HG03095 (cell line): ENCODE results near the gene NT5DC3.
"Not testable (repeated sequence)": the region's sequence is repeated elsewhere in the genome, so short reads cannot be mapped to it uniquely, and the experiment has no call there.

Experiments used
- ATAC-seq: cut with Tn5 transposase; IDR thresholded peaks from one replicate; pipeline ENCODE4 v1.9.1; 2021; ENCODE audit warnings: moderate library complexity; ENCODE audit not compliant: unreplicated experiment

Gene NT5DC3

DNA sequence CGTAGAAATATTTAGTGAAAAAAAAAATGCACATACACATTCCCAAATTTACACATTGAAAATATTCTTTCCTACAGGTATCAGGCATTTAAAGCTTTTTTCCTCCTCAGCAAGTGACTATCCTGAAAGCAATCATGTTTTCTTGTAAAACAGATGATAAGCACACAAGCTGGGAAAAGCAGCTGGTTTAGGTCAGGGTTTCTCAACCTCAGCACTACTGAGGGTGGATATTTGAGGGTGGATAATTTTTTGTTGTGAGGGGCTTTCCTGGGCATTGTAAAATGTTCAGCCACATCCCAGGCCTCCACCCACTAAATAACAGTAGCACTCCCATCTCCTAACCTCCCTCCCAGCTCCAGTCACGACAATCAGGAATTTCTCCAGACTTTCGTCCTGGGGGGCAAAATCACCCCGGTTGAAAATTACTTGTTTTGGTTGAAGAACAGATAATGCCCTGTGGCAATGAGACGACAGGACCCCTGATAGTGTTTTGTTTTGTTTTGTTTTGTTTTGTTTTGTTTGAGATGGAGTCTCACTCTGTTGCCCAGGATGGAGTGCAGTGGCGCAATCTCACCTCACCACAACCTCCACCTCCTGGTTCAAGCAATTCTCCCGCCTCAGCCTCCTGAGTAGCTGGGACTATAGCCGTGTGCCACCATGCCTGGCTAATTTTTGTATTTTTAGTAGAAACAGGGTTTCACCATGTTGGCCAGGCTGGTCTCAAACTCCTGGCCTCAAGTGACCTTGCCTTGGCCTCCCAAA, 15.0 kb upstream of the NT5DC3 start:
- ATAC-seq = no peak

DNA sequence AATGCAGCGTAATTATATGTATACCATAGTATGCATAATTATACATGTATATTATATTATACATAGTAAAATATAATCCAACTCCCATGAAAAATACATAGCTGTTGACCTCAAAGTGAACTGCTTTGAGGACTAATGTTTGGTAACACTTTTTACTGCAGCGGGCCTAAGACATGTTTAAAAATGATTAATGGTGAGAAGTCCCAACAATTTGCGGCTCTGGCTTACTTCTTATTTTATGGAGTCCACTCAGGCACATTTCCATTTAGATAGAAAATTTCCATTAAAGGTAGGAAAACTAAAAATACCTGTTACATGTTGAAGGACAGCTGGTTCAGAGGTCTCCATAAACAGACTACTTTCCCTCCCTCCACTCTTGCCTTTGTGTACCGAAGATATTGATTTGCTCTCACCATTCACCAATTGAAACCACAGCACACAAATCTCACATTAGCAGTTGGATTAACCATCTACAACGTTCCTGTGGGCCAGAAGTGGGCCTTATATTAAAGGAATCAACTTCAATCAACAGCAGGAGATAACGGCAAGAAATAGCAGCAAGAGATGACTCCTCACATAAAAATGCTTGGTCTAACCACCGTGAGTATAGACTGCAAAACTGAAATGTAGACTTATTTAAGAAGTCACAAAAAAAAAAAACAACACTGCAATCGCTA, 14.1 kb upstream of the NT5DC3 start:
- ATAC-seq = no peak

DNA sequence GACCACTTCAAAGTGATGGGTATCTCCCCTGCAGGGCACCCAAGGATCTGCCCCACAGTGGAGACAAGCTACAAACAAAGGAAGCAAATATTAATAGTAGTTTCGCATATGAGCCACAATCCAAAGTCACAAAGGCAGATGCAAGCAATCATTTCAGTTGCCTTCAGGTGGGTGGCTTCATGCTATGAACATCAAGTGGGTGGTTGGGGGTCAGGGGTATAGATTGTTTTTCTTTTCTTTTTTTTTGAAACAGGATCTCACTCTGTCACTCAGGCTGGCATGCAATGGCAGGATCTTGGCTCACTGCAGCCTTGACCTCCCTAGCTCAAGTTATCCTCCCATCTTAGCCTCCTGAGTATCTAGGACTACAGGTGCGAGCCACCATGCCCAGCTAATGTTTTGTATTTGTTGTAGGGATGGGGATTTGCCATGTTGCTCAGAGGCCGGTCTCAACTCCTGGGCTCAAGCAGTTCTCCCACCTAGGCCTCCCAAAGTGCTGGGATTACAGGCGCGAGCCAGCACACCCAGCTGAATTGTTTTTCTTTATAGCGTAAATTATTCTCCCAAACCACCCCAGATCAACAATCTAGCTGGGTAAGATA, 13.4 kb upstream of the NT5DC3 start:
- no peak for ATAC-seq

DNA sequence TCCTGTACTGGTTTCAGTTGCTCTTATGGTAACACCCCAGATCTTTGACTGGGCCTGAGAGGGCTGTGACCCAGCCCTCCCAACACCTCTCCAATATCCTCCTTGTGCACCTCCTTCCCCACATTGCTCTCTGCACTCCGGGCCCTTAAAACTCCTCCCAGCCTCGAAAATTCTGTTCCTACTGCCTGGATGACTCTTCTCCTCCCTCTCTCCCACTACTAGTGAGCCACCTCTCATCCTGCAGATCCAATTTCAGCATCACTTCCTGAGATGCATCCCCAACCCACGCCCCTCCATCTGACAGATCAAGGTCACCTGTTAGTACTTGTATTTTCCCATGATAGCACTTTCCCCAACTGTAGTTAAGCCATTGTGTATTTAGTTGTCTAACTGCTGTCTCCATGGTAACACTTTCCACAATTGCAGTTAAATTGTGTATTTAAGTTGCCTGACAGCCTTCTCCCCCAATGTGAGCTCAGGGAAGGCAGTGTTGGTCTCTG, 11.5 kb upstream of the NT5DC3 start:
- ATAC-seq = no peak

DNA sequence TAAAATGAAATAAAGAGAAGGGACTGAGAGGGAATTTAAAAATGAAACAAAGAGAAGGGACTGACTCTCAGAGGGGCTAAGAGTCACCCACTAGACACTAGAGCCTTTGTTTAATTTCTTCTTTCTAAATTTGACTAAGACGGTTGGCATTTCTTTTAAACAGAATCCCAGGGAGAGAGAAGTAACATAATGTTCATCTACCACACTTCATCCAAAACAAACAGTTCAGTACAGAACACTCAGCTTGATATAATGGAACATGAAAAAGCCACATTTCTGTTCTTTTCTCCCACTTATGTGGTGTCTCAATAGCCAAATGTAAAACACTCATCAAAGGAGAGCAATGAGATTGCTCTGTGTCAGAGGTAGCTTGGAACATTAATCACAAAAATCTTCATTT, 10.1 kb upstream of the NT5DC3 start:
- no peak for ATAC-seq

DNA sequence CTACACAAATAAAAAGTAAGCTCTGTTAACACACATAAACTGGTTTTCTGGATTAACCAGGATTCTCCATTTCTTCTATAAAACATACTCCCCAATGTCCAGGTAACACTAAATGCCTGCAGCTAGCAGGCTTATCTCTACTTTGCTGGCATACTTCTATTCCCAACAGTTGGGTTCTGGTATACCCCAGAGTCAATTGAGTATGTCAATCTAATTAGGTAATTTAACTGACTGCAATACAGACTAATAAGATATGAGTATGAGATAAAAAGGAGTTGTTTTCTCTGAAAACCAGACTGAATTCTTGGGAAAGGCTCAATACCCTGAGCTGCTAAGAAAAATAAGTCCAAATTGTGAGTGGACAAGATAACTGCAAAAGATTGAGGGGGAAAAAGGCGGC, 9.4 kb upstream of the NT5DC3 start:
- no peak for ATAC-seq

DNA sequence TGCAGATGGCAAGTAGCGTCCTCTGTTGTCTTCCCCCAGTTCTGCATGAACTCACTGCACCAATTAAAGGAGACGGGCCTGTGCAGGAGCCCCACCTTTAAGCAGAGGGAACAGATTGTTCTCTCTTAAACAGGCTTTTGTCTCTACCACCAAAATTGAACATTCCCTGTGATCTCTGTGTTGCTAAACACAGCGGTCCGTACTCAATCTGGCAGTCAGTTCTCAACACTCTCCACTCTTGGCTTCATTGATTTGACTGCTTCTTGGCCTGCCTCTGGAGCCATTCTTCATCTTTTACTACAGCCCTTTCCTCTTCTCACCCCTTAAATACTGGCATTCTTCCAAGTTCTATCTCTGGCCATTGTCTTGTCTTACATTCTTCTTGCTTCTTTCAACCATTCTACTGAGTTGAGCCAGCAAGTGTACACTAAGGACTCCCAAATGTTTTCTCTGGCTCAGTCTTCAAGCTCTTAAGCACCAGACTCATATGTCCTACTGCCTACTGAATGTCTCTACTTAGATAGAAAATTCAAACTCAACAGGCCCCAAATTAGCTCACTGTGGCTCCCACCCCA, 8.0 kb upstream of the NT5DC3 start:
- ATAC-seq = no peak

DNA sequence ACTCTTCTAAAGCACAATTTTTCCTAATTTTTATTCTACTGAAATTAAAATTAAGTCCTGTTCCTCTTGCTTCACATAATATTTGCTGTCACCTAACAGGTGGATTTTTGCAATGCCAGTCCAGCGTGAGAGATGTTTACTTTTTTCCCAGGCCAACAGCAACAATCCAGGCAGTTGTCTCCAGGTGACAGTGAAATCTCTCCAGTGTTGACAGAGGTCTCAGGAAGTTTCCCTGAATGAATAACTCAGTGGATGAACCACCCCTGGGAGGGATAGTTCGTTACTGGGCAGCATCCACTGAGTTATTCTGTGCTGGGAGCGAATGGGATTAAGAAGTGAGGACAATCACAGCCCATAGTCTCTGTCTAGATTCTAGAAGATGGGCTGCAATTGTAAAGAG, 7.1 kb upstream of the NT5DC3 start:
- ATAC-seq = no peak

DNA sequence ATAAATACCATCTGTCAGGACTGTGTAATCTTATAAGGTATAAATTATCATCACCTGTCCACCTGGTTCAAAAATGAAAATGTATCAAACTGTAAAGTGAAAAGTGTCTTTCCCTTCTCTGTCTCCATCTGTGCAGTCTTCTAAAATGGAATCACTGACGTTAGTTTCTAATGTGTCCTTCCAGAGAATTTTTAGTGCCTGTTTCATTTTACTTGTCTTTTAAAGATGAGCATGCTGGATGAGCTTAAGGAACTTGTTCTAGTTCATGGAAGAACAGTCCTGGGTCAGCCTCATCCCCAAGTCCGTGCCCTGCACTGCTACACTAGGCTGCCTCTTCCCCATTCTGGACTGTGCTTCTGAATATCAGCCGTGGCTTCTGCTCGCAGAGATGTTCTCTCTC, 5.4 kb upstream of the NT5DC3 start:
- ATAC-seq = no peak

DNA sequence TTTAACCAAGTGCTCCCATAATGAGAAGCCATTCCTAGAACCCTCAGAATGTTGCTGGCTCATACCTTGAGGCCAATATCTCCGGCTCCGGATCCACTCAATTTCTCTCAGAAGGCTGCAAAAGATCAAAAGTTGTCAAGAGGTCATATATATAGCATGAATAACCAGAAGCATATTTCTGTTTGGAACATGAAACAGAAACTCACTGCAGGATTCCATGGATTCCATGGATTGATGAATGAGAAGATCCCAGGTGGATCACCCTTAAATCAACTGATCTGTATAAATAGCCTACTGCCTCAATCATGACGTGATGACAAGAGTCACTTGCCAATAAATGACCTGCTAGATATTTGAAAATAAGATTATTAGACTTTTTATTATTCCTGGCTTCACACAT, 3.3 kb upstream of the NT5DC3 start:
- no peak for ATAC-seq

DNA sequence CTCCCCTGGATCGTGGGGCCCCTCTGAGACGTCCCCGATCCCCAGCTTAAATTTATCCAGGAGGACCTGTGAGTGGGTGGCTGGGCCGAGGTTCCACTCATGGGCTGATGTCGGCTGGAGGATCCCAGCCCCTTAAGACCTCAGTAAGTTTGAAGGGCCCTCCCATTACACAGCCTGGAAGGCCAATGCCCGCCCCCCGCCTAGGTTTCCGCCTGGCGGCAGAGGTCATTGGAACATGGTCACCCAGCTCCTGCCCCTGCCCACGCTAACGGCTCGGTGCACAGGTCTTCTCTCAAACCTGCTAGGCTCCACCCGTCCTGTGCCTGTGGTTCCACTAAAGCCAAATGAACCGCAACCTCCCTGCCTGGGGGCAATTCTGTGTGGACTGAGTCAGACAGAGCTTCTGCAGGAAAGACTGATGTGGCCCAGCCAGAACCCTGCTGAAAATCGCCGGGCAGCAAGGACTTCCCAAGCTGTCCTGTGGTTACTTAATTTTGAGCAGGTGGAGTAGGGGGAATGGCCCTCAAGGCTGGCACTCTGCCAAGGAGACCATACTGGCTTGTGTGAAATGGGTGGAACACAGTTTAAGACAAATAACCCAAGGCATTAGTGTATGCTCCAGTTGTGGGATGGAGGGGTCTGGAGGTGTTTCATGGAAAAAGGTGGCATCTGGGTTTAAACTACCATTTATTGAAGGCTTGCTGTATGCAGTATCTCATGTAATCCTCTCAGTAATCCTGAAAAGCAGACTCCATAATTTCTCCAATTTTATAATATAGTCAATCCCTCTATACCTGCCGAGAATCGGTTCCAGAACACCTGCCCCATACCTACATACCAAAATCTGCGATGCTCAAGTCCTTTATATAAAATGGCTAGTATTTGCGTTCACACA, 903 bp upstream of the NT5DC3 start:
- peak; percentile 8 for ATAC-seq

DNA sequence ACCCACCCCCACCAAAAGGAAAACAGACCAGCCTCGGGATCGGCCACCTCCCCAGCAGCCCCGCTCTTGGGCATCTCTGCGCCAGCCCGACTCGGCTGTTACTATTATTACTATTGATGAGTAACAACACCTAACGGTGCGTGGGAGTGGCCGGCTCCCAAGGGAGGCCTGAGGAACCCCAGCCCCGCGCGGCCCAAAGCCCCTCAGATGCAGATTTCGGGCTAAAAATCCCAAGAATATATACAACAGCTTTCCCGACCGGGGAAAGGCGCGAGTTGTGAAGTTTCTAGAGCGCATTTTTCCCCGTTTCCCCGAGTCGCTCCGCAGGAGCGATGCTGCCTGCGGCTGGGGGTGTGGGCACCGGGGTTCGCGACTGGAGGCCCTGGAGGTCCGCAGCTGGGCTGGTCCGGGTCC, 565 bp downstream of the NT5DC3 start:
- ATAC-seq = peak; percentile 20

DNA sequence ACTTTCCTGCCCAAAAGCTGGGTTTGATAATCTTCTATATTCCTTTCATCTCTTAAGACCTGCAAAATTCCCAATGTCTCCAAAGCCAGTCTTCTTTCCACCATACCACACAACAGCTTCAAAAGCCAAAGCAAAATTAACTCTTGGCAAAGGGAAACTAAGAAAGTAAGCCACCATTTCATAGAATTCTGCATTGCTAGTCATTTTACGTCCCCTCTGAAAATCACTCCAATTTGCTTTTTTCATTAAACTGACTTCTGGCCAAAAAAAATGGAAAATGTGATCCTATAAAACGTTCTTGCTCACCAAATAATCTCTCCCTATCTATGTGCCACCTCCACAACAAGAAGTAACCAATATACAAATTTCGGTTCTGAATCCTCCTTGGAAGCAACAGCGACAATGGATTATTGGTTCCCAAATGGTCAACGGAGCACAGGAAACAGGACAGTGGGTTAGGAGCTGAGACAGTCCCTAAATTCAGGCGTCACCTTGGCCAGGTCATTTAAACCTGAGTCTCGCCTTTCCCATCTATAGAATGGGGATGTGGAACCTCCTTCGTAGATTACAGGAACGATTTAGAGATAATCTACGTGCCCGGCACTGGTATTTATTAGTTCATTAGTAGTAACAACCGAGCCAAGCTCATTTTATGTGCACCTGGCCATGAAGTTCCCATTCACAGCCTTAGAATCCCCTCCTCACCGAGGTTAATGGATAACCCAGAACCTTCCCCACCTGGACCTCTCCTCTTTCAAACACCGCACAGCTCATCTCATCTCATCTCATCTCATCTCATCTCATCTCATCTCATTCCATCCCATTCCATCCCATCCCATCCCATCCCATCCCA, 1.2 kb downstream of the NT5DC3 start:
- ATAC-seq = no peak

DNA sequence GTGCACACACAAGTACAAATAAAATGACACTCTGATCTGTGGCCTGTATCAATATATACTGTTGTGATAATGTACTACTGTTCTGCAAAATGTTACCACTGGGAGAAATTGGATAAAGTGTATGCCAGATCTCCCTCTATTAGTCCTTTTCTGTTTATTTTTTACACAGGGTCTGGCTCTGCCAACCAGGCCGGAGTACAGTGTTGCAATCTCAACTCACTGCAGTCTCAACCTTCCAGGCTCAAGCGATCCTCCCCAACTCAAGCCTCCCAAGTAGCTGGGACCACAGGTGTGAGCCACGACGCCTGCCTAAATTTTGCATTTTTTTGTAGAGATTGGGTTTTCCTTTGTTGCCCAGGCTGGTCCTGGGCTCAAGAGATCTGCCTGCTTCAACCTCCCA, 1.9 kb downstream of the NT5DC3 start:
- ATAC-seq = no peak

DNA sequence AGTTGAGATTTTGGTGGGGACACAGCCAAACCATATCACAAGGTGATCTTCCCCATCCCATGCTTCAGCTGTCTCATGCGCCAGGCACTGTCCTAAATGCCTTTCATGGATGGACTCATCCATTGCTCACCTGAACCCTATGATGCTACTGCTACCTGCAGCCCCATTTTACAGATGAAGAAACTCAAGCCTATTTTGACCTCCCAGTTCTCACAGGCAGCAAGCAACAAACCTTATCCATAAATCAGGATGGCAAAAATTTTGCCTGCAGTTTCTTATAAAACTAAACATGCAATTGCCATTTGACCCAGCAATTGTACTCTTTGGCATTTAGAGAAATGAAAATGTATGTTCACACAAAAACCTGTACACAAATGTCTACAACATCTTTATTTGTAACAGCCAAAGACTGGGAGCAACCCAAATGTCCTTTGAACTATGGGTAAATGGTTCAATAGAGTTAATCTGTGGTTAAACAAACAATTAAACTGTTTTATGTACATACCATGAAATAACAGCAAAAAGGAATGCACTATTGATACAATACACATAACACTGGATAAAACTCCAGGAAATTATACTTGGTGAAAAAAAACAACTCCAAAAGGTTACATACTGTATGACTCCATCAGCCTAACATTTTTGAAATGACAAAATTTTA, 2.6 kb downstream of the NT5DC3 start:
- ATAC-seq = no peak

DNA sequence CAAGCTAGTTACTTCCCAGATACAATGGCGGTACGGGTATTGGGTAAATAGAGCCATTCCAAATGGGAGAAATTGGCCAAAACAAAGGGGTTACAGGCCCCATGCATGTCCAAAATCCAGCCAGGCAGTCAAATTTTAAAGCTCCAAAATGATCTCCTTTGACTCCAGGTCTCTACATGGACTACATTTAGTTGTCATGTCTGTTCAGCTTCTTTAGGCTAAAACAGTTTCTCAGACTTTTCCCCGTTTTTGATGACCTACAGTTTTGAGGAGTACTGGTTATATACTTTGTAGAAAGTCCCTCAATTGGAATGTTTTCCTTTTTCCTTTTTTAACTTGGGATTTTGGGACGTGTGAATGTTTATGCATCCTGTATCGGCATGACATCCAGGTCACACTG, 4.7 kb downstream of the NT5DC3 start:
- no peak for ATAC-seq

DNA sequence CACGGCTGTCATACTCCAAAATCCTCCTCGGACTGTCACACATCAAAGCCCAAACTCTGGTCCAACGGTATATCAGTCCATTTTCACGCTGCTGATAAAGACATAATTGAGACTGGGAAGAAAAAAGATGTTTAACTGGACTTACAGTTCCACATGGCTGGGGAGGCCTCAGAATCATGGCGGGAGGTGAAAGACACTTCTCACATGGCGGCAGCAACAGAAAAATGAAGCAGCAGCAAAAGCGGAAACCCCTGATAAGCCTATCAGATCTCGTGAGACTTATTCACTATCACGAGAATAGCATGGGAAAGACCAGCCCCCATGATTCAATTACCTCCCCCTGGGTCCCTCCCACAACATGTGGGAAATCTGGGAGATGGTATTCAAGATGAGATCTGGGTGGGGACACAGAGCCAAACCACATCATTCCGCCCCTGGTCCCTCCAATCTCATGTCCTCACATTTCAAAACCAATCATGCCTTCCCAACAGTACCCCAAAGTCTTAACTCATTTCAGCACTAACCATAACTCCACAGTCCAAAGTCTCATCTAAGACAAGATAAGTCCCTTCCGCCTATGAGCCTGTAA, 5.2 kb downstream of the NT5DC3 start:
- ATAC-seq = not testable (repeated sequence)

DNA sequence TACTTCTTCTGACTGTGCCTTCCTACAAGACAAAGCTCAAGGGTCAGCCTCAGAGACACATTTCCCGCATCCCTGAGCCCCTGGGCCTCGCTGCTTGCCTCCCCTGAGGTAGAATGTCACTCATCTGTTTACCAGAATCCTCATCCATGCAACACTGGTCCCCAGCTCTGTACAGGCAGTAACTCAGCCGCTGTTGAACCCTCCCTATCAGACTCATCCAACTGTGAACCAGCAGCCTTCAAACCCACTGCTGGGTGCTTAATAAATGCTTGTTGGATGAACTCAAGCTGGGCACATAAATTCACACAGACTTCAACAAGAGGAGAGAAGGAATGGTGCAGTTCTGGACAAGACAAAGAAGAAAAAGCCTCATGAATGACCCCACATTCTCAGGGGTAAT, 6.1 kb downstream of the NT5DC3 start:
- ATAC-seq = no peak

DNA sequence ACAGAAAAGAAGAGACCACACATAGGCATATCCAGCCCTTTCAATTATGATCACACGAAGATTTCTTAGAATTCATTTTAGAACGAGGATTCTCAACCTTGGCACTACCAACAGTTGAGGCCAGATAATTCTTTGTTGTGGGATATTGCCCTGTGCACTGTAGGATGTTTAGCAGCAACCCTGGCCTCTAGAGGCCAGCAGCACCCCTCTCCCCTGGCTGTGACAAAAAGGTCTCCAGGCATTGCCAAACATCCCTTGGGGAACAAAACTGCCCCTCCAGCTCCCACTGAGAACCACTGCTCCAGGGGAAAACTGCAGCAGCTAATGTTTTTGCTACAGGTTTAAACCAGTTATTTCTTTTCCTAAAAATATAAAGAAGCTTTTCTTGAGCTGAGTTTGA, 7.1 kb downstream of the NT5DC3 start:
- no peak for ATAC-seq
